Osteoblast (primary cell): Measurements from ENCODE around the gene SQSTM1. TPM values are rescaled to one million over a fixed set of nuclear protein-coding genes. Genes with fewer than 3 reads are reported as not detected.

Source experiments
- DNase-seq: peaks from one replicate; pipeline ENCODE4 v3.0.0; 2011; ENCODE audit warnings: low spot score, mixed read lengths; ENCODE audit not compliant: insufficient read length; ENCODE audit errors: missing footprints
- H2AFZ ChIP-seq: 2 replicates; pipeline ENCODE4 v1.6.0; 2011; ENCODE audit warnings: mild to moderate bottlenecking, low read length
- H3K27ac ChIP-seq: 2 replicates; pipeline ENCODE4 v1.5.1; 2011; ENCODE audit warnings: mild to moderate bottlenecking, low read depth, low read length, moderate library complexity
- H3K27me3 ChIP-seq: 2 replicates; pipeline ENCODE4 v1.6.0; 2012; ENCODE audit warnings: mild to moderate bottlenecking, control low read depth, inconsistent platforms, low read length, moderate library complexity; ENCODE audit not compliant: insufficient read depth
- H3K36me3 ChIP-seq: 2 replicates; pipeline ENCODE4 v1.5.1; 2011; ENCODE audit warnings: mild to moderate bottlenecking, low read length, control low read depth, moderate library complexity; ENCODE audit not compliant: insufficient read depth
- H3K4me1 ChIP-seq: 2 replicates; pipeline ENCODE4 v1.5.1; 2011; ENCODE audit warnings: mild to moderate bottlenecking, low read length, control low read depth, moderate library complexity; ENCODE audit not compliant: insufficient read depth
- H3K4me2 ChIP-seq: 2 replicates; pipeline ENCODE4 v1.6.0; 2011; ENCODE audit warnings: mild to moderate bottlenecking, low read length; ENCODE audit not compliant: insufficient read depth
- H3K4me3 ChIP-seq: fragments of 200-600 bp; sonication (generic); 3 replicates; pipeline ENCODE4 v1.5.1; 2012; ENCODE audit warnings: mild to moderate bottlenecking, low read length, inconsistent platforms; ENCODE audit not compliant: insufficient read depth
- H3K79me2 ChIP-seq: 2 replicates; pipeline ENCODE4 v1.6.0; 2012; ENCODE audit warnings: mild to moderate bottlenecking, low read length, control low read depth, inconsistent platforms; ENCODE audit not compliant: insufficient read depth
- H3K9me3 ChIP-seq: 2 replicates; pipeline ENCODE4 v1.5.1; 2011; ENCODE audit warnings: low read depth, low read length, control low read depth
- H4K20me1 ChIP-seq: 2 replicates; pipeline ENCODE4 v1.6.0; 2012; ENCODE audit warnings: mild to moderate bottlenecking, low read length, control low read depth; ENCODE audit not compliant: insufficient read depth
- total RNA-seq: library from RNA; depleted of rRNA; stranded (reverse); fragments of >200 nt; gene quantifications from 2 replicates; pipeline ENCODE4 v1.2.3, GENCODE V29; 2012
- TF ChIP-seq, protein P1 (sequence below): IDR thresholded peaks from 2 replicates; pipeline ENCODE4 v1.5.1; 2011; ENCODE audit warnings: mild to moderate bottlenecking, low read depth, low read length, moderate library complexity; ENCODE audit errors: extremely low read depth

The SQSTM1 gene
- total RNA-seq, 1 donor = 992 TPM

DNA sequence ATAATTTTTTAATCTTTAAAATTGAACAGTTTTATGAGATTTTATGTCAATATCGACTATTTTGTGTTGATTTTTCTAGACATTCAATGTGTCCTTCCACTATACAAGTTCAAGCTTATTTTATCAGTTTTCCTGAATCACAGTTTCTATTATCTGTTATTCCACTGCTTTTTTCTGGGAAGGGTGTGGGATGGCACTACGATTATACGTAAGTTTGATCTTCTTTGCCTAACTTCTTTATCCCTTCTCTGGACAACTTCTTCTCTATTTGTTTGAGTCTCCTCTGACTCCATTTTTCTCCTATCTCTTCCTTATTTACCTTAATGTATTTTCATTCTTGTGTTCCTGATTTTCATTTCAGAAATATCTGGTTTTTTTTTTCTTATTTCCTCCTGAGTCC is 62.5 kb downstream of the SQSTM1 start:
- no peak for DNase-seq
- H3K4me3 ChIP-seq = no peak overlapping the region
- H3K9me3 ChIP-seq = peaks cover 7% of the 10 kb centered on the region
- H3K4me2 ChIP-seq = no peak overlapping the region
- TF ChIP-seq, protein P1, sequence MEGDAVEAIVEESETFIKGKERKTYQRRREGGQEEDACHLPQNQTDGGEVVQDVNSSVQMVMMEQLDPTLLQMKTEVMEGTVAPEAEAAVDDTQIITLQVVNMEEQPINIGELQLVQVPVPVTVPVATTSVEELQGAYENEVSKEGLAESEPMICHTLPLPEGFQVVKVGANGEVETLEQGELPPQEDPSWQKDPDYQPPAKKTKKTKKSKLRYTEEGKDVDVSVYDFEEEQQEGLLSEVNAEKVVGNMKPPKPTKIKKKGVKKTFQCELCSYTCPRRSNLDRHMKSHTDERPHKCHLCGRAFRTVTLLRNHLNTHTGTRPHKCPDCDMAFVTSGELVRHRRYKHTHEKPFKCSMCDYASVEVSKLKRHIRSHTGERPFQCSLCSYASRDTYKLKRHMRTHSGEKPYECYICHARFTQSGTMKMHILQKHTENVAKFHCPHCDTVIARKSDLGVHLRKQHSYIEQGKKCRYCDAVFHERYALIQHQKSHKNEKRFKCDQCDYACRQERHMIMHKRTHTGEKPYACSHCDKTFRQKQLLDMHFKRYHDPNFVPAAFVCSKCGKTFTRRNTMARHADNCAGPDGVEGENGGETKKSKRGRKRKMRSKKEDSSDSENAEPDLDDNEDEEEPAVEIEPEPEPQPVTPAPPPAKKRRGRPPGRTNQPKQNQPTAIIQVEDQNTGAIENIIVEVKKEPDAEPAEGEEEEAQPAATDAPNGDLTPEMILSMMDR = no peak
- peaks cover 57% of the 10 kb centered on the region for H3K36me3 ChIP-seq
- H4K20me1 ChIP-seq = peaks cover 3% of the 10 kb centered on the region
- H3K27me3 ChIP-seq = no peaks in the 10 kb centered on the region
- H3K79me2 ChIP-seq = peaks cover 3% of the 10 kb centered on the region
- no peak overlapping the region for H3K27ac ChIP-seq
- no peak overlapping the region for H2AFZ ChIP-seq
- no peaks in the 10 kb centered on the region for H3K4me1 ChIP-seq

DNA sequence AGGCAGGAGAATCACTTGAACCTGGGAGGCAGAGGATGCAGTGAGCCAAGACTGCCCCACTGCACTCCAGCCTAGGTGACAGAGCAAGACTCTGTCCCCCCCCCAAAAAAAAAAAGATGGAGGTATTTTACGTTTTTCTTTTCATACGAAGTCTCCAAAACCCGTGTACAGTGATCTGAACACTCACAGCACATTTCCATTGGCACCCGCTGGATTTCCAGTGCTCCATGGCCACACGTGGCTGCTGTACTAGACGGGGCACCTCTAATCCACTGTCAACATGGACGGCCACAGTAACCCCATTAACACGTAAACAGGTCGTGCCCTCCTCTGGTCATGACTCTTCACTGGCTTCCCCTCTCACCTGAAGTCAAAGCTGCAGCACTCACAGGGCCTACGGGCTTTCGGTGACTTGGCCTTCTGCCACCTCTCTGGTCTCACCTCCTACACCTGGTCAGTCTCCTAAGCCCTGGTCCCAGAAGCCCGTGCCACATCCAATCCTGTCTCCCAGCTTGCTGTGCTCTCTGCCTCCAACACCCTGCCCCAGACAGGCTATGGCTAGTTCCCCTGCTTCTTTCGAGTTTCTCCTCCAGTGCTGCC is 64.9 kb downstream of the SQSTM1 start:
- H3K9me3 ChIP-seq = peaks cover 7% of the 10 kb centered on the region
- no peak overlapping the region for H3K4me2 ChIP-seq
- H3K27me3 ChIP-seq = no peaks in the 10 kb centered on the region
- peaks cover 3% of the 10 kb centered on the region for H3K79me2 ChIP-seq
- H3K36me3 ChIP-seq = peaks cover 71% of the 10 kb centered on the region
- H3K4me3 ChIP-seq = no peak overlapping the region
- H2AFZ ChIP-seq = no peak overlapping the region
- TF ChIP-seq, protein P1 = no peak
- no peaks in the 10 kb centered on the region for H3K4me1 ChIP-seq
- peak; percentile 51 for DNase-seq
- H4K20me1 ChIP-seq = peaks cover 3% of the 10 kb centered on the region
- H3K27ac ChIP-seq = no peak overlapping the region

DNA sequence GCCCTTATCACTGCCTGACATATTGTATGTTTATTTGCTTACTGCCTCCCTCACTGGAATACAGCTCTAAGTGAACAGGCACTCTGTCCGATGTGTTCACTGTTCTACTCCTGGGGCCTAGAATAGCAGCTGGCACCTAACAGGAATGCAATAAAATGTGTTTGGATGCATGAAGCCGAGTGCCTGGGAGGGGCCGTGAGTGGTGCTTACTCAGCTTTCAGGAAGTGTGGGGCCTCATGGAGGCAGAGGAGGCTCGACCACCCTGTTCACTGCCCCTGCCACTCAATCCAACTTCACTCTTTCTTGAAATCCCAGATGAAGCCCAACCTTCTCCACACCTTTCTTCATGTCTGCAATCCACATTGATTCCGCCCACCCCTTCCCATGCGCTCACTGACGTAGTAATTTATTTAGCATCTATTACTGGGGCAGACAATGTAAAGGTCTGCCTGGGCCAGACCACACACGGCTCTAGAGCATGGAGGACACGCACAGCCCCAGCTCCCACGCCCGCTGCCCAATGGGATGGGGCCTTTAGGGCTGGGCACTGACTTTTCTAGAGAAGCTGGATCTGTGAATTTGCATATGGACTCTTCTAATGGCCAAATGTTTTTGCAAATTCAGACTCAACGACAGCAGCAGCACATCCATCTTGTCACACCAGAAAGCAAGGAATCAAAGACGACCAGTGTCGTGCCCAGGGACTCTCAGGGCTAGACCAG is 65.6 kb downstream of the SQSTM1 start:
- no peaks in the 10 kb centered on the region for H3K27me3 ChIP-seq
- H2AFZ ChIP-seq = no peak overlapping the region
- peaks cover 7% of the 10 kb centered on the region for H3K9me3 ChIP-seq
- H3K4me2 ChIP-seq = no peak overlapping the region
- no peaks in the 10 kb centered on the region for H3K4me1 ChIP-seq
- peaks cover 3% of the 10 kb centered on the region for H4K20me1 ChIP-seq
- TF ChIP-seq, protein P1 = no peak
- H3K36me3 ChIP-seq = peaks cover 78% of the 10 kb centered on the region
- no peak overlapping the region for H3K27ac ChIP-seq
- peak; percentile 26 for DNase-seq
- no peak overlapping the region for H3K4me3 ChIP-seq
- peaks cover 3% of the 10 kb centered on the region for H3K79me2 ChIP-seq

DNA sequence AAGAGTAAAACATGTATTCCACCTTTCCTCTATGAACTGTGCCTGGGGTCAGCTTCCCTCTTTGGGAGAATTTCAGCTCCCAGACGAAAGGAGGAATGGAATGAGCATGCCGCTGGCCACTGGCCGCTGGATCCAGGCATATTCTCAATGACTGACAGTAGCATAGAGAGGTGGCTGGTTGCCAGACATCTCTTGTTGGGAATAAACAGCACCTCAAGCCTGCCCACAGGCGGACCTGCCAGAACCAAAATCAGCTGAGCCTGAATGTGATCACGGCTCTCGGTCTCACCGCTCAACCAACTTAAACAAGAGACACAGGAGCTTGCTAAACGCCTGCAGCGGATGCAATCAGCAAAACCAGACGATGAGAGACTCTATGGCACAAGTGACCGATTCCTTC is 66.4 kb downstream of the SQSTM1 start:
- H2AFZ ChIP-seq = no peak overlapping the region
- H3K36me3 ChIP-seq = peaks cover 86% of the 10 kb centered on the region
- H3K4me2 ChIP-seq = no peak overlapping the region
- H3K27ac ChIP-seq = no peak overlapping the region
- peak; percentile 68 for DNase-seq
- H3K4me1 ChIP-seq = no peaks in the 10 kb centered on the region
- H3K79me2 ChIP-seq = peaks cover 3% of the 10 kb centered on the region
- H4K20me1 ChIP-seq = peaks cover 3% of the 10 kb centered on the region
- H3K9me3 ChIP-seq = peaks cover 7% of the 10 kb centered on the region
- TF ChIP-seq, protein P1 = no peak
- no peak overlapping the region for H3K4me3 ChIP-seq
- no peaks in the 10 kb centered on the region for H3K27me3 ChIP-seq
